ENCODE results near the gene MAPK12.

- TF ChIP-seq CTCF (IDR thresholded peaks at IDR 0.05) = no peak
- TF ChIP-seq POLR2A (IDR thresholded peaks at IDR 0.05) = no peak
Observed at GRCh38 chr22:50207383-50208140, 53.9 kb downstream of the MAPK12 start.

Measured in Peyer's patch (tissue), 4 donors.